Measurements from ENCODE around the gene TMED10.

DNA sequence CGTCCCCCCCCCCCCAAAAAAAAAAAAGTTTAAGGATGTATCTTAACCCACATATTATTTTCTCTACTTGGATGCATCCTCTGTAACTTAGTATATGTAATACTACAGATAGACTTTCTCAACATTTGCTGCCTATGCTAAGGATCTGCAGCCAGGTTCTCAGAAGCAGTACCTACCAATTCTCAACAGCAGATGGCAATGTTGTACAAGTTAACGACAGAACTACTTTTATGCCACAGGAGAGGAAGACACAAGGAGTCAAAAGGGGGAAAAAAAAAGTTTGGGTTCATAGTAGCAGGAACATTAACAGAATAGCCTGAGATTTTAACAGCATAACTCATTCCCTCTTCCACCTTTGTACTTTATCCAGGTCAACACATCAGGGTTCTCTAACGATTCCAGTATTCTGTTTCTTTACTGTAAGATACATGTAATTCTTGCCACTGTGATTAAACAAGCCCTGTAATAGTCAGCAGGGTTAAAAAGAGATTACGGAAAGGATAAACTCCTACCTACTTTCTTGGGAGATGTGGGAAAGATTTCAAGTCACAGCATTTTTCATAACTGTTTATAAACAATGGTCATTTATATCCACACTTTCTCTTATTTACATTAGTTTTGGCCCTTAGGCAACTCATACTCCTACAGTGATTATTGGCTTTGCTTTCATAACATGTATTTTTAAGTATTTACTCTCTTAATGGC is 43.9 kb downstream of the TMED10 start:
- TF ChIP-seq, protein P1, sequence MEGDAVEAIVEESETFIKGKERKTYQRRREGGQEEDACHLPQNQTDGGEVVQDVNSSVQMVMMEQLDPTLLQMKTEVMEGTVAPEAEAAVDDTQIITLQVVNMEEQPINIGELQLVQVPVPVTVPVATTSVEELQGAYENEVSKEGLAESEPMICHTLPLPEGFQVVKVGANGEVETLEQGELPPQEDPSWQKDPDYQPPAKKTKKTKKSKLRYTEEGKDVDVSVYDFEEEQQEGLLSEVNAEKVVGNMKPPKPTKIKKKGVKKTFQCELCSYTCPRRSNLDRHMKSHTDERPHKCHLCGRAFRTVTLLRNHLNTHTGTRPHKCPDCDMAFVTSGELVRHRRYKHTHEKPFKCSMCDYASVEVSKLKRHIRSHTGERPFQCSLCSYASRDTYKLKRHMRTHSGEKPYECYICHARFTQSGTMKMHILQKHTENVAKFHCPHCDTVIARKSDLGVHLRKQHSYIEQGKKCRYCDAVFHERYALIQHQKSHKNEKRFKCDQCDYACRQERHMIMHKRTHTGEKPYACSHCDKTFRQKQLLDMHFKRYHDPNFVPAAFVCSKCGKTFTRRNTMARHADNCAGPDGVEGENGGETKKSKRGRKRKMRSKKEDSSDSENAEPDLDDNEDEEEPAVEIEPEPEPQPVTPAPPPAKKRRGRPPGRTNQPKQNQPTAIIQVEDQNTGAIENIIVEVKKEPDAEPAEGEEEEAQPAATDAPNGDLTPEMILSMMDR (IDR thresholded peaks at IDR 0.05; ENCODE audit: extremely low read depth in 1 of 2, insufficient read depth in 1 of 2, low read depth in 1 of 2, low read length in 2 of 2) = peak; percentile 38 to 55
- TF ChIP-seq, protein P2, sequence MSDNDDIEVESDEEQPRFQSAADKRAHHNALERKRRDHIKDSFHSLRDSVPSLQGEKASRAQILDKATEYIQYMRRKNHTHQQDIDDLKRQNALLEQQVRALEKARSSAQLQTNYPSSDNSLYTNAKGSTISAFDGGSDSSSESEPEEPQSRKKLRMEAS (IDR thresholded peaks at IDR 0.05; ENCODE audit: insufficient read depth, insufficient read length) = no peak
